DMS 273 treated with DMSO at 0.1 percent for 48 hours (cell line): ENCODE data around the gene SPTBN1.
"Not testable (repeated sequence)": the region's sequence is repeated elsewhere in the genome, so short reads cannot be mapped to it uniquely, and the experiment has no call there.

ENCODE experiments used
- DNase-seq: peaks from one replicate; lab custom pipeline; 2025; lab: John Stamatoyannopoulos, UW

The SPTBN1 gene

GRCh38 chr2:54672590-54673456, 216.7 kb downstream of the SPTBN1 start:
- DNase-seq, result no peak

GRCh38 chr2:54673501-54673998, 217.4 kb downstream of the SPTBN1 start:
- DNase-seq, result no peak

DNA sequence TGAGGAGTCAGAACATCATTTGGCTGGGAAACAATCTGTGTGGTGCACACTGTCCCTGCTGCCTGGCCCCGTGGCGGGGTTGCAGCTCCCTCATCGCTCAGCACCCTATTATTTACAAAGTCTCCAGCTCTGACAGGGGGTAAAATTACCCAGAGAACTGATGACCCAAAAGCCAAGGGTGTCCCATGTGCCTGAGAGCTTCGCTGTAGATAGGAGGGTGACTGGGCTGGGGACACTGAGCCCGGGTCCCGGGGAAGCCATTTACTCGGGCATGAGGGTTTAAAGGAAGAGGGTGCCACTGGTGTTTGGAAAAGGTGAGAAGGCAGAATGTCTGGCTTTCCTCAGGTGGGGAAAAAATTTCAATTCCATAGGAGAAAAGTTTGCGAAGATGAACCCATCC, 219.2 kb downstream of the SPTBN1 start:
- DNase-seq, result no peak

DNA sequence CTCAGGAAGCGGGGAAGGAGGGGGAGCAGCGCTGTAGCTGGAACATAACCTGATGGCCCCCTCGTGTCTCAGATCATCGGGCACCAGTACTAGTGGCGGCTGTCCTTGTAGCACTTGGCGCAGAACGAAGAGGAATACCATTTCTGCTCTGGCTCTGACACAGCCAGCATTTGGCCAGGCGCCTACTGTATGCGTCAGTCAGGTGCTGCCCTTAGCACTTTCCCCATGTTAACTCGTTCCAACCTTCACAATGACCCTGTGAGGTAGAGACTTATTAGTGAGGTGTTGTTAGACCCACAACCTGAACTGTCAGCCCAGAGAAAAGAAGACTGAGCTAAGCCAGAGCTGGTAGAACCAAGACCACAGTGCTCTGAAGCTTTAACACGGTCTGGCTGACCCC, 219.6 kb downstream of the SPTBN1 start:
- DNase-seq, result no peak

DNA sequence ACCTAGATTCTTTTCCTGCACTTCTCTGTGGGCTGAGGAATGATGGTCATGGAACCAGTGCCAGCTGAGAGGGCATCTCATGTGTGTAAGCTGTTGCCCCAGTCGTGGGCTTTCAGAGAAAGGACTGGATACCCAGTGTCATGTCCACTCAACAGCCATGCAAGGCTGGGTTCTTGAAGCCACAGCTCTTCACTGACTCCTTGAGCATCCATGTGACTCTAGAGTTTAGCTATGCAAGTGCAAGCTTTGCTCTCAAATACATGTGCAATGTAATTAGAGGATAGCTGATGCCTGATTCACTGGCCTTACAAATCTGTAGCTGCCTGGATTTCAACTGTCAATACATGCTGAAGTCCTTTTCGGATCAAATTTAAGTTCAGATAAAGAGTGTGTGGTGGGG, 220.5 kb downstream of the SPTBN1 start:
- DNase-seq, result no peak

DNA sequence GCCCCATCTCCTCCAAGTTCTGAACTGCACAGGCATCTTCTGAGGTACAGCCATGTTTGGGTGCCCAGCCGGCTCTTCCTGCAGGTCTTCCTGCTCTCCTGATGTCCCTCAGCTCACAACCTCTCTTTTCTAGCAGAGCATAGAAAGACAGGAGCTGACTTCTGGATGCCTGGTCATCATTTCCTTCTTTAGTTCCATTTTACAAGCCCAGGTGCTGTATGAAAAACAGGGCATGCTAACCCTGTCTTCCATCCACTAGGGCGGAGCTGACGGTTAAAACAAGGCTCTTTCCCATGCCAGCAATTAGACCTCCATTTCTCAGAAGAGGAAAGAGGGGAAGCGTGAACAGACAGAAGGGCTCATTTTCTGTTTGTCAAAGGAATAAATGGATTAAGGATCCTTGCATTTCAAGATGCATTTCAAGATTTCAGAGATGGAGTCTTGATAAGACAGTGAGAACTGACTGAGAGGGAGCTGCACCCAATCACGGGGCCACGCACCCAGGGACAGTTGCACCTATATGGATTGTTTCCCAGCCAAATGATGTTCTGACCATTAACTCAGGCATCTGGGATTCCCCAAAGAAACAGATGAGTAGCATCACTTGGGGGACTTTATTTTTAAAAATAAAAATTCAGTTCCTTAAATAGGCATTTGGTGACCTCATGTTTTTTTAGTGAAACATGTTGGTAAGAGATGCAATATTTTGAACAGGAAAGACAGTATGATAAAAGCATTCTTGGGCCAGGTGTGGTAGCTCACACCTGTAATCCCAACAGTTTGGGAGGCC, 221.5 kb downstream of the SPTBN1 start:
- no peak for DNase-seq

DNA sequence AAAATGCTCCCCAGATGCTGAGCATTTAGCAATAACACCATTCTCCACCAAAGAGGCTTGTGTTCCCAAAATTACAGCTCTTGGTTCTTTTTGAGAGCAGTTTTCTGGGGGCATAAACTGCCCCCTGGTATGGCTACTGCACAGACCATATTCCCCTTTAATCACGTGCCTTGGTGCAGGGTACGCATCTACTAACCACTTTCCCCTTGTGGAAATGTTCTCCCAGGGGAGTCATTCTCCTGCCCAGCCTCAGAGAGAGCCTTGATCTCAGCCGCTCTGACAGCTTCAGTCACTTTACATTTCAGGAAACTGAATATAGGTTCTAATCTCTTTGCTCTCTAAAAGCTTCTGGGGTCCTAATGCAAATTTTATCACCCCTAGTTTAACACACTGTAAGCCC, 222.6 kb downstream of the SPTBN1 start:
- DNase-seq, result no peak

DNA sequence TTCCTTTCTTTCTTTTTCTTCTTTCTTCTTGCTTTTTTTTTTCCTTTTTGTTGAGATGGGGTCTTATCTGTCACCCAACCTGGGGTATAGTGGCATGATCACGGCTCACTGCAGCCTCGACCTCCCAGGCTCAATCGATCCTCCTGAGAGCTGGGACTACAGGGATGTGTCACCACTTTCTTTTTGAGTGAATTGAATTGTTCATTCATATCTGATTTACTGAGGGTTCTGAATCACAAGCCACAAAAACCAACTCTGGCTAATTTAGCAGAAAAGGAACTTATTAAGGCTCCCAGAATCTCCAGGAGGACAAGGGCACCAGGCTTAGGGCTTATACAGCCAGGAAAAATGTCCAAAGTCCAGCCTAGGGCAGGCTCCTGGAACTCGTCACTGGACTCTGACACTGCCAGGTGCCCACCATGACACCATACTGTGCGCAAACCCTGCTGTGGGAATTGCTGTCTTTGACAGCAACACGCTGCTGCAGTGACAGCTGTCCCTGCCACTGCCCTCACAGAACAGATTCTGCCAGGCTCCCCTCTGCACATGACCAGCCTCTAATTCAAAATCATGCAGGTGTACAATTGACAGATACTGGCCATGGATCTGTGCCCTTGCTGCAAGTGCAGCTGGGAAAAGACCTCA, 224.4 kb downstream of the SPTBN1 start:
- DNase-seq, result no peak

- no peak for DNase-seq
Measured at GRCh38 chr2:54681416-54681815, 225.3 kb downstream of the SPTBN1 start.

- DNase-seq, result no peak
Measured at GRCh38 chr2:54683596-54683995, 227.5 kb downstream of the SPTBN1 start.

- no peak for DNase-seq
Measured at GRCh38 chr2:54685263-54685775, 229.2 kb downstream of the SPTBN1 start.

DNA sequence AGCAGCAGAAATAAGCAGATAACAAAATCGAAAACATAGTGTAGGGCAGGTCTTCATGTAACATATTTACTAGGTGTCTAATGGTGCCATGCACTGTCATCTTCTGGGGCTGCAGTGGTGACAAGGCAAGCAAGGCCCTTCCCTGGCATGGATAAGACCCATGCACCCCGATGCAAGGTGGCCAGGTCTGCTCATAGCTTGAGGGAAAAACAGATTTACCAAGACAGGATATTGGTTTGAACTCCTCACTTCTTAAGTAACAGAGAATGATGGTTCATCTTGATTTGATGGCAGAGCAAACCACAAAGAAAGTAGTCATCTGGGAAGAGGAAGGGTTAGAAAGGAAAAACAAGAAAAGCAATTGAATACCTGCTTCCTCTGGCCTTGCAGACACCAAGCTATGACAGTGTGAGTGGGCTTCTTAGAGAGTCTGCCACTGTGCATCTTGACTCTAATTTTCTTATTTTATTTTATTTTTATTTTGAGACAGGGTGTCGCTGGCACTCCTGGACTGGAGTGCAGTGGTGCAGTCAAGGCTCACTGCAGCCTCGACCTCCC, 231.5 kb downstream of the SPTBN1 start:
- DNase-seq, result no peak

DNA sequence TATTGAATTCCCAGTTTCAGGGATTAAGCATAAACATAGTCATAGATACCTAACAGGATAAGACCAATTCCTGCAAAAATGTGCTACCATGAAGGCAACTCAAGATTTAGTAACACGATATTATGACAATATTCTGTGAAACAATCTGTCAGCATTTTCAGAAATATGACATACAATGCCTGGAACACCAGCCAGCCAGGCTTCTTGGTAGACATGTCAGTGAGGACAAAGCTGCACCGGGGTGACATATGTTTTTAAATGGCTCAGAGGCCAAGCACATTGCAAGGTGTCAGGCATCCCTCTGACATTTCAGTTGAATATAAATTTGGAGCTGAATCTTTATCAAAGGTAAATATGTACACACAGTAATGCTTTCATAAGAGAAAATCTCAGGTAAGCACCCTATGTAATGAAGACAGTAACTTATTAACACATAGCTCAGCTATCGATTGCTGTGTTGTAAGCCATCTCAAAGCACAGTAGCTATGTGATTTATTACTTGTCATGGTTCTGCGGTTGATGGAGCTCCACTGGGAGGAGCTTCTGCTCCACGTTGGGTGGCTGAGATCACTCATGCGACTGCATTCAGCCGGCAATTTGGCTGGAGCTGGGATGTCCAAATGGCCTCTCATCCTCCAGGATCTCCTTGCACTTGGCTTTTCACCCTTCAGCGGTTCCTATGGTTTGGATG, 235.5 kb downstream of the SPTBN1 start:
- DNase-seq, result no peak

- no peak for DNase-seq
Measured at GRCh38 chr2:54692556-54692955, 236.4 kb downstream of the SPTBN1 start.

- no peak for DNase-seq
Measured at GRCh38 chr2:54695378-54695777, 239.3 kb downstream of the SPTBN1 start.

GRCh38 chr2:54697934-54698333, 241.8 kb downstream of the SPTBN1 start:
- DNase-seq, result no peak

DNA sequence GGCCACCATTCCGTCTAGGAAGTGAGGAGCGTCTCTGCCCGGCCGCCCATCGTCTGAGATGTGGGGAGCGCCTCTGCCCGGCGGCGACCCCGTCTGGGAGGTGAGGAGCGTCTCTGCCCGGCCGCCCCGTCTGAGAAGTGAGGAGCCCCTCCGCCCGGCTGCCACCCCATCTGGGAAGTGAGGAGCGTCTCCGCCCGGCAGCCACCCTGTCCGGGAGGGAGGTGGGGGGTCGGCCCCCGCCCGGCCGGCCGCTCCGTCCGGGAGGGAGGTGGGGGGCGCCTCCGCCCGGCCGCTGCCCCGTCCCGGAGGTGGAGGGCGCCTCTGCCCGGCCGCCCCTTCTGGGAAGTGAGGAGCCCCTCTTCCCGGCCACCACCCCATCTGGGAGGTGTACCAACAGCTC, 242.8 kb downstream of the SPTBN1 start:
- not testable (repeated sequence) for DNase-seq

- DNase-seq, result no peak
Measured at GRCh38 chr2:54699665-54700064, 243.5 kb downstream of the SPTBN1 start.

GRCh38 chr2:54701029-54701428, 244.9 kb downstream of the SPTBN1 start:
- DNase-seq, result no peak

DNA sequence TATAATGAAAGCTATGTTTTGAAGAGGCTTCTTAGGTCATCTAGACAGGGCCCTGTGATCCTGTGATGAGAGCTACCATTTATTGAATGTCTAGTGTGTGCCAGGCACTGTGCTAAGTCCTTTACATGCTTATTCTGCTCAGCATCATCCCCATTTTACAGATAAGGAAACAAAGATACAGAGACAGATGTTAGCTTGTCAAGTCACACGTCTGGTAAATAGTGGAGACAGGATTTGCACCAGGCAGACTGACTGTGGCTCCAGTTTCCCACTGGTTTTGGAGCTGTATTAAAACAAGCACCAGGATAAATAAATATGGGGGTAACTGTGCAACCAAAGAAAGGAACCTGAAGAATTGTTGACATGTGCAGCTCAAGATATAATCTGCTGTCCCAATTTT, 248.1 kb downstream of the SPTBN1 start:
- no peak for DNase-seq
